Endodermal cell (in vitro differentiated cells): ENCODE measurements around the gene LNX1. TPM values are rescaled to one million over a fixed set of nuclear protein-coding genes. Genes with fewer than 3 reads are reported as not detected.

Experiments used
- DNase-seq: peaks from one replicate; pipeline ENCODE4 v3.0.0-alpha.2; 2017
- H3K27ac ChIP-seq: 2 replicates; pipeline ENCODE4 v1.5.1; 2013; ENCODE audit warnings: mild to moderate bottlenecking, low read depth, low read length, moderate library complexity
- H3K27me3 ChIP-seq: 2 replicates; pipeline ENCODE4 v1.6.1; 2013; ENCODE audit warnings: mild to moderate bottlenecking, low read length, moderate library complexity; ENCODE audit not compliant: insufficient read depth, control insufficient read depth, poor library complexity, severe bottlenecking
- H3K36me3 ChIP-seq: 2 replicates; pipeline ENCODE4 v1.7.0; 2013; ENCODE audit warnings: mild to moderate bottlenecking, low read length, moderate library complexity; ENCODE audit not compliant: control insufficient read depth, insufficient read depth
- H3K4me1 ChIP-seq: one replicate; pipeline ENCODE4 v1.7.0; 2013; ENCODE audit warnings: low read length; ENCODE audit not compliant: control insufficient read depth, insufficient read depth
- H3K4me3 ChIP-seq: 2 replicates; pipeline ENCODE4 v1.5.1; 2013; ENCODE audit warnings: mild to moderate bottlenecking, low read length, moderate library complexity
- H3K9ac ChIP-seq: 2 replicates; pipeline ENCODE4 v1.6.1; 2013; ENCODE audit warnings: mild to moderate bottlenecking, low read length, moderate library complexity; ENCODE audit not compliant: poor library complexity, severe bottlenecking; ENCODE audit errors: extremely low read depth
- H3K9me3 ChIP-seq: 2 replicates; pipeline ENCODE4 v1.6.1; 2013; ENCODE audit warnings: mild to moderate bottlenecking, low read length, moderate library complexity; ENCODE audit not compliant: control insufficient read depth
- H3K27ac Mint-ChIP-seq: 2 replicates; pipeline ENCODE4 v1.8.0; 2020; ENCODE audit warnings: mixed read lengths
- H3K27me3 Mint-ChIP-seq: 2 replicates; pipeline ENCODE4 v1.8.0; 2021; ENCODE audit warnings: mild to moderate bottlenecking, mixed read lengths; ENCODE audit not compliant: insufficient read depth
- H3K36me3 Mint-ChIP-seq: 2 replicates; pipeline ENCODE4 v1.8.0; 2020; ENCODE audit warnings: low read depth, mixed read lengths
- H3K4me1 Mint-ChIP-seq: 2 replicates; pipeline ENCODE4 v1.8.0; 2020; ENCODE audit warnings: mixed read lengths
- H3K4me3 Mint-ChIP-seq: 2 replicates; pipeline ENCODE4 v1.8.0; 2020; ENCODE audit warnings: mild to moderate bottlenecking, moderate library complexity, mixed read lengths
- H3K9me3 Mint-ChIP-seq: 2 replicates; pipeline ENCODE4 v1.8.0; 2020; ENCODE audit warnings: mild to moderate bottlenecking, mixed read lengths
- CTCF ChIP-seq: fragments of 200-600 bp; sonication (generic); conservative IDR thresholded peaks from 2 replicates; pipeline ENCODE4 v1.5.0; 2021; ENCODE audit warnings: antibody characterized with exemption, mild to moderate bottlenecking
- WGBS, 2 experiments: methylation state at CpG; one replicate each; pipeline versions ENCODE4 v1.1.5 to v1.1.7; 2013; ENCODE audit warnings: missing lambda C conversion rate in 2 of 2, mixed read lengths in 1 of 2; ENCODE audit not compliant: insufficient coverage in 1 of 2, insufficient read length in 1 of 2; 5-methylcytosine and 5-hydroxymethylcytosine counted together
- total RNA-seq, 2 donors: library from RNA; stranded (reverse); fragmentation: NEBNext Ultra II Directional in 1 of 2; extraction: Animal tissue kit (Norgen Biotek cat#: 25700) in 1 of 2; gene quantifications; 2 replicates in 1 of 2; 3 replicates in 1 of 2; pipeline ENCODE4 v1.2.1, GENCODE V29; 2021

Gene LNX1
- total RNA-seq, 2 donors from 2014 or later: 4.4 to 5.4 TPM

DNA sequence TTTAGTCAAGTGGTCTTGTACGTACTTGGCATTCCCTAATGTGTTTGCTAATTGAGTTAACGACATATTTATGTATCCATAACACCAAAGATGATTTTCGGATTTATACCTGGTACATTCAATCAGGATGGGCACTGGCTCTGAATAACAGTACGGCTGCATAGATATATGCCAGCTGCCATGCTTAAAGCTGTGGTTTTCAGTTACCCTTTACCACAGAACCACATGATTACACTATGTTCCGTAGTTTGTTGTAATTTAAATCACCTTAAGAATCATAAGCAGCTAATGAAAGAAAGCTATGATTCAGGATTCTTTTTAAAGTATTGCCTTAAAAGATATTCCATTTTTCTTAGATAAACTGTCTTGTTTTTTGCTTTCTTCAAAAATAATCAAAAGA is 160.2 kb downstream of the LNX1 start:
- peaks cover 57% of the 10 kb centered on the region for H3K36me3 Mint-ChIP-seq
- no peak for DNase-seq
- no peak for TF ChIP-seq CTCF
- no peaks in the 10 kb centered on the region for H3K9me3 Mint-ChIP-seq
- no peak overlapping the region for H3K4me3 Mint-ChIP-seq
- no peaks in the 10 kb centered on the region for H3K4me1 ChIP-seq
- H3K4me1 Mint-ChIP-seq: no peaks in the 10 kb centered on the region
- no peaks in the 10 kb centered on the region for H3K27me3 ChIP-seq
- no peaks in the 10 kb centered on the region for H3K9me3 ChIP-seq
- H3K27me3 Mint-ChIP-seq: no peaks in the 10 kb centered on the region
- no peak overlapping the region for H3K4me3 ChIP-seq
- WGBS, 2 experiments: 92 to 96% methylated on average over 3 to 5 of the region's 5 CpGs
- H3K27ac ChIP-seq: no peak overlapping the region
- H3K9ac ChIP-seq: no peak overlapping the region
- no peak overlapping the region for H3K27ac Mint-ChIP-seq
- peaks cover 64% of the 10 kb centered on the region for H3K36me3 ChIP-seq

DNA sequence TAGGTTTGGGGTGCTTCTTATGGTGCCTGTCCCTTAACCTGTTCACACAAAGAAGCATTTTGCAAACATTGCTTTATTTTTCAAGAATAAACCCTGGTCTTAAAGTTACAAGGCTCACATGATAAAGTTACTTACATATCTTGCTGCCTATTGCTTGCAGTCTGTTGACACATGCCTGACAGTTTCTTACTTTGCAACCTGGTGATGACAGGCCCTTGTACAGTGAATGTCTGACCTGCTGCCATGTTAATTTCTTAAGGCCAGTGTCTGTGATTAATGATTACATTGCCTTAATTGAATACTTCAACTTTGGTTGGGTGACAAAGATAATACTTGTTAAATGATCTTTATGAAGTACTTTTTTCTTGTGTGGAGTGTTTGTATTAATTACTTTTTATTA is 163.9 kb downstream of the LNX1 start:
- H3K4me3 ChIP-seq: no peak overlapping the region
- H3K9ac ChIP-seq: no peak overlapping the region
- no peak for DNase-seq
- Mint-ChIP-seq H3K27ac (no peak overlapping the region), H3K4me1 (no peaks in the 10 kb centered on the region), H3K9me3 (no peaks in the 10 kb centered on the region), H3K4me3 (no peak overlapping the region), H3K36me3 (peaks cover 39% of the 10 kb centered on the region), H3K27me3 (no peaks in the 10 kb centered on the region)
- no peaks in the 10 kb centered on the region for H3K27me3 ChIP-seq
- no peaks in the 10 kb centered on the region for H3K4me1 ChIP-seq
- H3K9me3 ChIP-seq: no peaks in the 10 kb centered on the region
- no peak for TF ChIP-seq CTCF
- peaks cover 60% of the 10 kb centered on the region for H3K36me3 ChIP-seq
- no peak overlapping the region for H3K27ac ChIP-seq

DNA sequence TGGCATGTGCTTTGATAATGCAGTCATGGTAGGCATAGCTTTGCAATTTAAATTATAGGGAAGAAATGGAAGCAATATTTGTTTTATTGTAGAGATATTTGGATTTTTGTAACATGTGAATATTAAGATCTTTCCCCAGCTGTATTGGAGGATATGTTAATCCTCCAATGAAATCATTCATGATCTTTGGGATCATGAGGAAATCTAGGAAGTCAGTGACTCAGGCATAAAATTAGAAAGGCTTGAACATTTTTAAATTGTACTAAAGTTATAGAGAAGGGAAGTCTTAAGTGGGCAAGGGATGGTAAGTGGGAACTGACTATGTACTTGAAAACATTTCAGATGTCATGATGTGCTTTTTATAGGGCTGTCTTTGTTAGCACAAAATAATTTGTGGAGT is 167.0 kb downstream of the LNX1 start:
- Mint-ChIP-seq H3K36me3 (peaks cover 23% of the 10 kb centered on the region), H3K27me3 (no peaks in the 10 kb centered on the region), H3K4me1 (no peaks in the 10 kb centered on the region), H3K27ac (peak overlapping the region; percentile 5), H3K9me3 (no peaks in the 10 kb centered on the region), H3K4me3 (no peak overlapping the region)
- Histone ChIP-seq H3K36me3 (peaks cover 47% of the 10 kb centered on the region), H3K9ac (no peak overlapping the region), H3K4me3 (no peak overlapping the region), H3K9me3 (no peaks in the 10 kb centered on the region), H3K27ac (no peak overlapping the region), H3K27me3 (no peaks in the 10 kb centered on the region), H3K4me1 (no peaks in the 10 kb centered on the region)
- DNase-seq: no peak
- TF ChIP-seq CTCF: no peak
